ENCODE measurements around the gene NPR2.

The NPR2 gene

DNA sequence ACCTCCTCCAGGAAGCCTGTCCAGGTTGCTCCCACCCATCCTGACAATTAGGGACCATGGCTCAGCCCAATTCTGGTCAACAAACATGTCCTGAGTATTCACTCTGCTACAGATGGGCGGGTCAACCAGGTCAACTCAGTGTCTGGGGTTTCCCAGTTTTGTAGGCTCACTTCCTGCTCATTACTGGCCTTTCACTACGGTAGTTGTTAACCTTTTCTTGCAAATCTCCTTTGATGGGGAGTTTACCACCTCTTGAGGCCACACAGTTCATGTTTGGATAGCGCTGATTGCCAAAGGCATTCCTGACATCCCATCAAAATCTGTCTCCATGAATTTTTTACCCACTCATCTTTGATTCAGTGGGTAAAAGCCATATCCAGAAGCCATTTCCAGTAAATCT, 51.4 kb downstream of the NPR2 start:
- no peak overlapping the region for H2AFZ ChIP-seq (ENCODE audit: low read depth, low read length)
- no peak overlapping the region; the same call in 1 of the 2 replicates for H3K27ac ChIP-seq (ENCODE audit: low read length)

DNA sequence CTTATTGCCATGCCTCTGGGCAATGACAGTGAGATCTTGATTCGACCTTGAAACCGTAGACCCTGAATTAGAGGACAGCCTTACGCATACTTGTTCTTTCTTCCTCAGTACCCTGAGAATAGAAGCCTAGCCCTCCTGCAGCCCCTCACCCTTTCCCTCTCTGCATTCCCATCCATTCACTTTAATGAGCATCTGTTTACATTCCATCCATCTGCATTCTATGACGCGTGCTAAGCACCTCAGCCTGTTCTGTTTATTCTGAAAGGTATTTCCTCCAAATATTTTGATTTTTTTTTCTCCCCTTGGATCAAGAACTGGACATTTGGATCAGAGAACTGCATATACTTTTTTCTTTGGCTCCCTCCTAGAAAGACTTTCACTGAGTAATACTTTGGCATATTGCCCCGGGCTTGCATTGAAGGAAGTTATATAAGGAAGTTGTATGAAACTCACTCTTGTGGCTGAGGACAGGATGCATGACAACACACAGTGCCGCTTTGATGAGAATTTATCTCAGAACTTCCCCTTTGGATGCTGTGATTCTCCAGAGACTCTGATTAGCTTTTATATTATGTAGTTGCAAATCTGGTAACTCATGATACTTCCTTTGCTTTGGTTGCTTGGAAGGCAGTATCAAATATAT, 53.4 kb downstream of the NPR2 start:
- H3K79me2 ChIP-seq (ENCODE audit: low read length): no peaks in the 10 kb centered on the region
- TF ChIP-seq, protein P1, sequence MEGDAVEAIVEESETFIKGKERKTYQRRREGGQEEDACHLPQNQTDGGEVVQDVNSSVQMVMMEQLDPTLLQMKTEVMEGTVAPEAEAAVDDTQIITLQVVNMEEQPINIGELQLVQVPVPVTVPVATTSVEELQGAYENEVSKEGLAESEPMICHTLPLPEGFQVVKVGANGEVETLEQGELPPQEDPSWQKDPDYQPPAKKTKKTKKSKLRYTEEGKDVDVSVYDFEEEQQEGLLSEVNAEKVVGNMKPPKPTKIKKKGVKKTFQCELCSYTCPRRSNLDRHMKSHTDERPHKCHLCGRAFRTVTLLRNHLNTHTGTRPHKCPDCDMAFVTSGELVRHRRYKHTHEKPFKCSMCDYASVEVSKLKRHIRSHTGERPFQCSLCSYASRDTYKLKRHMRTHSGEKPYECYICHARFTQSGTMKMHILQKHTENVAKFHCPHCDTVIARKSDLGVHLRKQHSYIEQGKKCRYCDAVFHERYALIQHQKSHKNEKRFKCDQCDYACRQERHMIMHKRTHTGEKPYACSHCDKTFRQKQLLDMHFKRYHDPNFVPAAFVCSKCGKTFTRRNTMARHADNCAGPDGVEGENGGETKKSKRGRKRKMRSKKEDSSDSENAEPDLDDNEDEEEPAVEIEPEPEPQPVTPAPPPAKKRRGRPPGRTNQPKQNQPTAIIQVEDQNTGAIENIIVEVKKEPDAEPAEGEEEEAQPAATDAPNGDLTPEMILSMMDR (IDR thresholded peaks at IDR 0.05; ENCODE audit: low read depth, low read length): no peak
- no peak for TF ChIP-seq EZH2phosphoT487 (IDR thresholded peaks at IDR 0.05; ENCODE audit: low read depth)
- H3K36me3 ChIP-seq (replicated peaks; ENCODE audit: low read depth, low read length): peaks cover 24% of the 10 kb centered on the region
- H3K9ac ChIP-seq (ENCODE audit: low read length): no peak overlapping the region
- H3K4me1 ChIP-seq (ENCODE audit: low read length): peaks cover 55% of the 10 kb centered on the region
- no peak overlapping the region for H3K4me3 ChIP-seq (ENCODE audit: low read length)
- no peak overlapping the region for H3K27ac ChIP-seq (ENCODE audit: low read length)
- peak overlapping the region; percentile 49 for H3K4me2 ChIP-seq (ENCODE audit: low read length)
- H4K20me1 ChIP-seq (ENCODE audit: insufficient read depth, low read length): no peaks in the 10 kb centered on the region
- H2AFZ ChIP-seq (ENCODE audit: low read depth, low read length): no peak overlapping the region
- H3K9me3 ChIP-seq (ENCODE audit: insufficient read depth, low read length): no peaks in the 10 kb centered on the region
- no peaks in the 10 kb centered on the region for H3K27me3 ChIP-seq (ENCODE audit: low read depth, low read length)

More for the DNA sequence above, 51.4 kb downstream of the NPR2 start:
- peak overlapping the region; percentile 17; the same call in 1 of the 2 replicates for H3K9ac ChIP-seq (ENCODE audit: low read length)
- H3K4me1 ChIP-seq (ENCODE audit: low read length): peaks cover 49% of the 10 kb centered on the region
- no peaks in the 10 kb centered on the region for H4K20me1 ChIP-seq (ENCODE audit: insufficient read depth, low read length)
- TF ChIP-seq EZH2phosphoT487 (IDR thresholded peaks at IDR 0.05; ENCODE audit: low read depth): no peak
- TF ChIP-seq, protein P1 (IDR thresholded peaks at IDR 0.05; ENCODE audit: low read depth, low read length): no peak
- H3K4me3 ChIP-seq (ENCODE audit: low read length): peak overlapping the region; percentile 5; the same call in 1 of the 2 replicates
- no peaks in the 10 kb centered on the region for H3K9me3 ChIP-seq (ENCODE audit: insufficient read depth, low read length)
- H3K36me3 ChIP-seq (replicated peaks; ENCODE audit: low read depth, low read length): peaks cover 29% of the 10 kb centered on the region
- no peaks in the 10 kb centered on the region for H3K27me3 ChIP-seq (ENCODE audit: low read depth, low read length)
- H3K4me2 ChIP-seq (ENCODE audit: low read length): peak overlapping the region; percentile 46
- H3K79me2 ChIP-seq (ENCODE audit: low read length): no peaks in the 10 kb centered on the region

DNA sequence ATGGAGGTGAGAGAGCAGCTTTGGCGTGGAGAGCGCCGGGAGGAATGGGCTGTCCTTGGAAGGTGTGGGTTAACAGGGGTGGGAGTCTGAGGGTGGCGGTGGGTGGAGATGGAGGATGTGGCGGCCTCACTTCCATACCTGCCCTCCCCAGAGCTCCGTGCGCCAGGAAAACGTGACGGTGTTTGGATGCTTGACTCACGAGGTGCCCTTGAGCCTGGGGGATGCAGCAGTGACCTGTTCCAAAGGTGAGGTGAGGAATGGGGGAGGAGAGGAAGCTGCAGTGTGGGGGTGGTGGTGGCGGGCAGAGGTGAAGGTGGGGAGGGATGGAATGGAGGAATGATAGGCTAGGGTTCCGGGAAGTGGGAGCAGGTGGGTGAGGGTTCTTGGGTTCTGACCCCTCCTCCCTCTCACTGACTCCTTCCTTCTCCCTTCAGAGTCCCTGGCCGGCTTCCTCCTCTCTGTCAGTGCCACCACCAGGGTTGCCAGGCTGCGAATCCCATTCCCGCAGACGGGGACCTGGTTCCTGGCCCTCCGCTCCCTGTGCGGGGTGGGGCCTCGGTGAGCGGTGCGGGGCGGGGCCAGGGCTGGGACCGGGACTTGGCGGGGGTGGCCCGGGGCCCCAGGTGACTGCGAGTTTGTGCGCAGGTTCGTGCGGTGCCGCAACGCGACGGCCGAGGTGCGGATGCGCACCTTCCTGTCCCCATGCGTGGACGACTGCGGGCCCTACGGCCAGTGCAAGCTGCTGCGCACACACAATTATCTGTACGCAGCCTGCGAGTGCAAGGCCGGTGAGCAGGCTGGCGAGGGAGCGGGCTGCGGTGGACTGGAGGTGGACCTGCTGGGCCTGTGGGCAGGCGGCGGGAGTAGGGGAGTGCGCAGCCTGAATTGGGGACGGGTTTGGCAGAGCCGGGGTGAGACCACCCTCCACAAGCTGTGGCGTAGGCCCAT, 54.7 kb downstream of the NPR2 start:
- H3K4me2 ChIP-seq (ENCODE audit: low read length): no peak overlapping the region; the same call in 1 of the 2 replicates
- H3K4me3 ChIP-seq (ENCODE audit: low read length): no peak overlapping the region
- no peaks in the 10 kb centered on the region for H3K79me2 ChIP-seq (ENCODE audit: low read length)
- no peaks in the 10 kb centered on the region for H4K20me1 ChIP-seq (ENCODE audit: insufficient read depth, low read length)
- H3K36me3 ChIP-seq (replicated peaks; ENCODE audit: low read depth, low read length): peaks cover 13% of the 10 kb centered on the region
- H3K9me3 ChIP-seq (ENCODE audit: insufficient read depth, low read length): no peaks in the 10 kb centered on the region
- H3K27ac ChIP-seq (ENCODE audit: low read length): no peak overlapping the region
- TF ChIP-seq EZH2phosphoT487 (IDR thresholded peaks at IDR 0.05; ENCODE audit: low read depth): no peak
- TF ChIP-seq, protein P1 (IDR thresholded peaks at IDR 0.05; ENCODE audit: low read depth, low read length): no peak
- no peaks in the 10 kb centered on the region for H3K27me3 ChIP-seq (ENCODE audit: low read depth, low read length)
- no peak overlapping the region for H3K9ac ChIP-seq (ENCODE audit: low read length)
- H2AFZ ChIP-seq (ENCODE audit: low read depth, low read length): no peak overlapping the region
- peaks cover 47% of the 10 kb centered on the region for H3K4me1 ChIP-seq (ENCODE audit: low read length)

All from OCI-LY3 (cell line).